ENCODE measurements around the gene CCDC117. TPM values are rescaled to one million over a fixed set of nuclear protein-coding genes. Genes with fewer than 3 reads are reported as not detected.
A peak's percentile ranks its signal among the peaks of the same experiment; 100 is the strongest.
"Not testable (repeated sequence)": the region's sequence is repeated elsewhere in the genome, so short reads cannot be mapped to it uniquely, and the experiment has no call there.

CCDC117 gene
- polyA plus RNA-seq, 4 donors: 7.8 to 33.4 (median 9.4) TPM

- H3K27me3 ChIP-seq (ENCODE audit: control insufficient read depth in 3 of 3, insufficient read depth in 3 of 3, low read length in 3 of 3): no peaks in the 10 kb centered on the region
- H3K4me1 ChIP-seq (ENCODE audit: control insufficient read depth in 3 of 3, insufficient read depth in 2 of 3, low read depth in 1 of 3, low read length in 2 of 3): peaks cover 0 to 19% (median 12%) of the 10 kb centered on the region in 3 donors
- H3K36me3 ChIP-seq (ENCODE audit: control insufficient read depth in 3 of 3, insufficient read depth in 2 of 3, low read depth in 1 of 3, low read length in 3 of 3): peaks cover 0 to 19% (median under 1%) of the 10 kb centered on the region in 3 donors
- H3K4me3 ChIP-seq (ENCODE audit: low read depth in 1 of 3, low read length in 3 of 3): peak overlapping the region in 1 of 3 donors; percentile 88
- FAIRE-seq (no peak), DNase-seq (peak; percentile 47 to 57)
- H3K9me3 ChIP-seq (ENCODE audit: control insufficient read depth in 2 of 2, insufficient read depth in 1 of 2, low read depth in 1 of 2, low read length in 1 of 2): no peaks in the 10 kb centered on the region
- 13 to 34% (median 23%) methylated on average over 14 of the region's 14 CpGs for WGBS, 3 donors
- peak overlapping the region; percentile 96 to 99 (median 99) for H3K27ac ChIP-seq (ENCODE audit: low read depth in 1 of 3, low read length in 2 of 3)
These were observed 29.5 kb downstream of the CCDC117 start for GRCh38 chr22:28801845-28802594.

- peak; percentile 50 to 56 for DNase-seq
- no peaks in the 10 kb centered on the region for H3K9me3 ChIP-seq (ENCODE audit: control insufficient read depth in 2 of 2, insufficient read depth in 1 of 2, low read depth in 1 of 2, low read length in 1 of 2)
- H3K36me3 ChIP-seq (ENCODE audit: control insufficient read depth in 3 of 3, insufficient read depth in 2 of 3, low read depth in 1 of 3, low read length in 3 of 3): peaks cover 0 to 16% (median 0%) of the 10 kb centered on the region in 3 donors
- peak overlapping the region in 2 of 3 donors; percentile 96 to 99 for H3K27ac ChIP-seq (ENCODE audit: low read depth in 1 of 3, low read length in 2 of 3)
- no peak overlapping the region for H3K4me3 ChIP-seq (ENCODE audit: low read depth in 1 of 3, low read length in 3 of 3)
- H3K4me1 ChIP-seq (ENCODE audit: control insufficient read depth in 3 of 3, insufficient read depth in 2 of 3, low read depth in 1 of 3, low read length in 2 of 3): peaks cover 0 to 14% (median 9%) of the 10 kb centered on the region in 3 donors
- no peaks in the 10 kb centered on the region for H3K27me3 ChIP-seq (ENCODE audit: control insufficient read depth in 3 of 3, insufficient read depth in 3 of 3, low read length in 3 of 3)
- WGBS, 3 donors: 27 to 57% (median 36%) methylated on average over 7 of the region's 7 CpGs
- FAIRE-seq: no peak
These were observed 30.2 kb downstream of the CCDC117 start for GRCh38 chr22:28802595-28803123.

- not testable (repeated sequence) for H3K9me3 ChIP-seq (ENCODE audit: control insufficient read depth in 2 of 2, insufficient read depth in 1 of 2, low read depth in 1 of 2, low read length in 1 of 2); H3K36me3 ChIP-seq (ENCODE audit: control insufficient read depth in 3 of 3, insufficient read depth in 2 of 3, low read depth in 1 of 3, low read length in 3 of 3)
- 89 to 92% (median 92%) methylated on average over 5 of the region's 5 CpGs for WGBS, 3 donors
These were observed 32.9 kb downstream of the CCDC117 start for GRCh38 chr22:28805426-28805825.

GRCh38 chr22:28808716-28809355 is 36.3 kb downstream of the CCDC117 start:
- H3K4me3 ChIP-seq (ENCODE audit: low read depth in 1 of 3, low read length in 3 of 3): no peak overlapping the region
- peaks cover 0 to 6% (median 0%) of the 10 kb centered on the region in 3 donors for H3K36me3 ChIP-seq (ENCODE audit: control insufficient read depth in 3 of 3, insufficient read depth in 2 of 3, low read depth in 1 of 3, low read length in 3 of 3)
- peaks cover 0 to 20% (median 10%) of the 10 kb centered on the region in 3 donors for H3K4me1 ChIP-seq (ENCODE audit: control insufficient read depth in 3 of 3, insufficient read depth in 2 of 3, low read depth in 1 of 3, low read length in 2 of 3)
- H3K9me3 ChIP-seq (ENCODE audit: control insufficient read depth in 2 of 2, insufficient read depth in 1 of 2, low read depth in 1 of 2, low read length in 1 of 2): no peaks in the 10 kb centered on the region
- FAIRE-seq: no peak
- peak overlapping the region in 2 of 3 donors; percentile 54 to 58 for H3K27ac ChIP-seq (ENCODE audit: low read depth in 1 of 3, low read length in 2 of 3)
- DNase-seq: peak; percentile 41 to 76
- no peaks in the 10 kb centered on the region for H3K27me3 ChIP-seq (ENCODE audit: control insufficient read depth in 3 of 3, insufficient read depth in 3 of 3, low read length in 3 of 3)

More at GRCh38 chr22:28805426-28805825, 32.9 kb downstream of the CCDC117 start:
- peaks cover 0 to 16% (median 14%) of the 10 kb centered on the region in 3 donors for H3K4me1 ChIP-seq (ENCODE audit: control insufficient read depth in 3 of 3, insufficient read depth in 2 of 3, low read depth in 1 of 3, low read length in 2 of 3)
- DNase-seq; H3K27ac ChIP-seq (ENCODE audit: low read depth in 1 of 3, low read length in 2 of 3); H3K27me3 ChIP-seq (ENCODE audit: control insufficient read depth in 3 of 3, insufficient read depth in 3 of 3, low read length in 3 of 3); H3K4me3 ChIP-seq (ENCODE audit: low read depth in 1 of 3, low read length in 3 of 3); FAIRE-seq: not testable (repeated sequence)

- no peak for FAIRE-seq
- peak in 1 of 2 donors; percentile 33 for DNase-seq
- Histone ChIP-seq H3K9me3 (ENCODE audit: control insufficient read depth in 2 of 2, insufficient read depth in 1 of 2, low read depth in 1 of 2, low read length in 1 of 2) (no peaks in the 10 kb centered on the region), H3K4me1 (ENCODE audit: control insufficient read depth in 3 of 3, insufficient read depth in 2 of 3, low read depth in 1 of 3, low read length in 2 of 3) (peaks cover 0 to 24% (median 10%) of the 10 kb centered on the region in 3 donors), H3K27me3 (ENCODE audit: control insufficient read depth in 3 of 3, insufficient read depth in 3 of 3, low read length in 3 of 3) (no peaks in the 10 kb centered on the region), H3K27ac (ENCODE audit: low read depth in 1 of 3, low read length in 2 of 3) (peak overlapping the region in 2 of 3 donors; percentile 5 to 79), H3K36me3 (ENCODE audit: control insufficient read depth in 3 of 3, insufficient read depth in 2 of 3, low read depth in 1 of 3, low read length in 3 of 3) (peaks cover 0 to 10% (median 0%) of the 10 kb centered on the region in 3 donors), H3K4me3 (ENCODE audit: low read depth in 1 of 3, low read length in 3 of 3) (no peak overlapping the region)
- WGBS, 3 donors: 44 to 55% (median 50%) methylated on average over 13 of the region's 13 CpGs
These were observed 38.5 kb downstream of the CCDC117 start for GRCh38 chr22:28810821-28811491.

GRCh38 chr22:28812516-28812915 is 40.0 kb downstream of the CCDC117 start:
- DNase-seq (no peak), FAIRE-seq (no peak)
- Histone ChIP-seq H3K27ac (ENCODE audit: low read depth in 1 of 3, low read length in 2 of 3) (peak overlapping the region in 1 of 3 donors; percentile 61), H3K4me3 (ENCODE audit: low read depth in 1 of 3, low read length in 3 of 3) (no peak overlapping the region), H3K4me1 (ENCODE audit: control insufficient read depth in 3 of 3, insufficient read depth in 2 of 3, low read depth in 1 of 3, low read length in 2 of 3) (peaks cover 0 to 25% (median 10%) of the 10 kb centered on the region in 3 donors), H3K9me3 (ENCODE audit: control insufficient read depth in 2 of 2, insufficient read depth in 1 of 2, low read depth in 1 of 2, low read length in 1 of 2) (no peaks in the 10 kb centered on the region), H3K27me3 (ENCODE audit: control insufficient read depth in 3 of 3, insufficient read depth in 3 of 3, low read length in 3 of 3) (no peaks in the 10 kb centered on the region), H3K36me3 (ENCODE audit: control insufficient read depth in 3 of 3, insufficient read depth in 2 of 3, low read depth in 1 of 3, low read length in 3 of 3) (peaks cover 0 to 4% (median 0%) of the 10 kb centered on the region in 3 donors)
- 43 to 71% (median 48%) methylated on average over 5 of the region's 5 CpGs for WGBS, 3 donors

- Histone ChIP-seq H3K27me3 (ENCODE audit: control insufficient read depth in 3 of 3, insufficient read depth in 3 of 3, low read length in 3 of 3) (no peaks in the 10 kb centered on the region), H3K4me1 (ENCODE audit: control insufficient read depth in 3 of 3, insufficient read depth in 2 of 3, low read depth in 1 of 3, low read length in 2 of 3) (peaks cover 0 to 35% (median 14%) of the 10 kb centered on the region in 3 donors), H3K4me3 (ENCODE audit: low read depth in 1 of 3, low read length in 3 of 3) (no peak overlapping the region), H3K27ac (ENCODE audit: low read depth in 1 of 3, low read length in 2 of 3) (peak overlapping the region in 1 of 3 donors; percentile 25), H3K9me3 (ENCODE audit: control insufficient read depth in 2 of 2, insufficient read depth in 1 of 2, low read depth in 1 of 2, low read length in 1 of 2) (no peaks in the 10 kb centered on the region), H3K36me3 (ENCODE audit: control insufficient read depth in 3 of 3, insufficient read depth in 2 of 3, low read depth in 1 of 3, low read length in 3 of 3) (peaks cover 0 to 4% (median 0%) of the 10 kb centered on the region in 3 donors)
- FAIRE-seq (no peak), DNase-seq (peak; percentile 49 to 52)
- 73 to 77% (median 73%) methylated on average over 2 of the region's 2 CpGs for WGBS, 3 donors
These were observed 41.5 kb downstream of the CCDC117 start for GRCh38 chr22:28813772-28814518.

Data from small intestine (tissue), 7 donors.